LNCAP (cell line): ENCODE measurements around the gene PECR.

Source experiments
- CTCF ChIP-seq: fragments of 450-650 bp; IDR thresholded peaks from 2 replicates; pipeline ENCODE4 v1.5.1; 2017; ENCODE audit warnings: mild to moderate bottlenecking

The PECR gene

GRCh38 chr2:216012830-216013079 lies 68.9 kb downstream of the PECR start:
- TF ChIP-seq CTCF: no peak

- no peak for TF ChIP-seq CTCF
These were observed 69.3 kb downstream of the PECR start for GRCh38 chr2:216012133-216012829.

- TF ChIP-seq CTCF: no peak
These were observed 73.2 kb downstream of the PECR start for GRCh38 chr2:216008387-216008786.

- no peak for TF ChIP-seq CTCF
These were observed 75.4 kb downstream of the PECR start for GRCh38 chr2:216006164-216006663.

GRCh38 chr2:216004697-216005283 lies 76.8 kb downstream of the PECR start:
- no peak for TF ChIP-seq CTCF

DNA sequence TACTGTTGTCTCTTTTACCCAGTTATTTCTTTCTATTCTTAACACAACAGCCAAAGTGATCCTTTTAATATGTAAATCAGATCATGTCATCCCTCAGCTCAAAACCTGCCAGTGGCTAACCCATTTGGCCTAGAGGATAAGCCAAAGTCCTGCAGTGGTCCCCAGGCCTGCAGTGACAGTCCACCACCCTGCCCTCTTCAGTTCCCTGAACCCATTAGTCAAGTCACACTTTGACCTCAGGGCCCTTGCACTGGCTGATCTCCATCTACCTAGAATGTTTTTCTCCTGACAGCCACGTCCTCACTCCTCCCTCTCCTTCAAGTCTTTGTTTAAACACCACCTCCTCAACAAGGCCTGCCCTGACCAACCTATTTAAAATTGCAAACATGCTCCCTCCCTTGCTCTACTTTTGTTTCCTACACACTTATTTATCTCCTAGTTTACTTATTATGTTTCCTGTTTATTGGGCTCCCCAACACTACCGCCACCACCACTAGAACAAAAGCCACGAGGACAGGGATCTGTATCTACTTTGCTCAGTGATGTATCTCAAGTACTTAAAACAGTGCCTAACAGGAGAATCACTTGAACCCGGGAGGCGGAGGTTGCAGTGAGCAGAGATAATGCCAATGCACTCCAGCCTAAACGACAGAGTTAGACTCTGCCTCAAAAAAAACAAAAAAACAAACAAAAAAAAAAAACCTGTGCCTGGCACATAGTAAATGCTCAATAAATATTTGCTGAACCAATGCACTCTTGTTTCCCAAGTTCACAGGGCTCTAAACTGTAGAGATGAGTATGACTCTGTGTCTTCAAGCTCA lies 77.5 kb downstream of the PECR start:
- no peak for TF ChIP-seq CTCF

DNA sequence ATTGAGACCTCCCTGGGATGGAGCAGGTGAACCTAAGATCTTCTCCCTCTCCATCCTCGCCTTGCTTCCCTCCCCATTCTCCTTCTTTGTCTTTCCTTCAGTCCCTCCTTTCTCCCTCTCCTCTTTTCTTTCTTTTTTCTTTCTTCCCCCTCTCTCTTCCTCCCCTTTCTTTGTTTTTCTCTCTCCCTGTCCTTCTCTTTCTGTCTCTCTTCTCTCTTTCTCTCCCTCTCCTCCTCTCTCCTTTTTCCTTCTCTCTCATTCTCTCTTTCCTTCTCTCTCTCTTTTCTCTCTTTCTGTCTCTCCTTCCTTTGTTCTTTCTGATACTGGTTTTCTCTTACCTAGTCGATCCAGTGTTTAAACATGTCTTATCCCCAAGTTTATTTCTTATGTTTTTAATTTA lies 78.9 kb downstream of the PECR start:
- TF ChIP-seq CTCF: no peak
